ENCODE data around the gene ANKRD37. TPM values are rescaled to one million over a fixed set of nuclear protein-coding genes. Genes with fewer than 3 reads are reported as not detected.

The ANKRD37 gene
- total RNA-seq, 4 donors from 2014 or later, result 8.3 to 13.3 (median 11.7) TPM

- Histone ChIP-seq H3K36me3 (peaks cover 11 to 66% (median 48%) of the 10 kb centered on the region in 4 donors), H3K4me3 (no peak overlapping the region), H3K9me3 (no peaks in the 10 kb centered on the region), H3K27ac (replicated peaks in 1 of 4) (no peak overlapping the region), H3K27me3 (no peaks in the 10 kb centered on the region), H3K4me1 (no peaks in the 10 kb centered on the region)
- DNase-seq (ENCODE audit: extremely low spot score), result no peak
- TF ChIP-seq CTCF (IDR thresholded peaks at IDR 0.05), result no peak
- TF ChIP-seq EP300 (IDR thresholded peaks at IDR 0.05), result no peak
- no peak for TF ChIP-seq POLR2A (IDR thresholded peaks at IDR 0.05; ENCODE audit: low read depth)
- TF ChIP-seq POLR2AphosphoS5 (IDR thresholded peaks at IDR 0.05), result no peak
- 94% methylated on average over 2 of the region's 2 CpGs for WGBS
- intact Hi-C loops (cut with DNase I), result no loop called here
Observed at GRCh38 chr4:185352741-185353140, 43.9 kb upstream of the ANKRD37 start.

- Histone ChIP-seq H3K9me3 (no peaks in the 10 kb centered on the region), H3K36me3 (peaks cover 4 to 60% (median 31%) of the 10 kb centered on the region in 4 donors), H3K4me1 (no peaks in the 10 kb centered on the region), H3K27me3 (no peaks in the 10 kb centered on the region), H3K4me3 (no peak overlapping the region), H3K27ac (replicated peaks in 1 of 4) (no peak overlapping the region)
- intact Hi-C loops (cut with DNase I), result no loop called here
- 89% methylated on average over 5 of the region's 5 CpGs for WGBS
- no peak for DNase-seq (ENCODE audit: extremely low spot score)
- TF ChIP-seq CTCF (IDR thresholded peaks at IDR 0.05) (no peak), POLR2AphosphoS5 (IDR thresholded peaks at IDR 0.05) (no peak), POLR2A (IDR thresholded peaks at IDR 0.05; ENCODE audit: low read depth) (no peak), EP300 (IDR thresholded peaks at IDR 0.05) (no peak)
Observed at GRCh38 chr4:185357211-185357610, 39.4 kb upstream of the ANKRD37 start.

- Histone ChIP-seq H3K36me3 (peaks cover 4 to 58% (median 26%) of the 10 kb centered on the region in 4 donors), H3K27ac (replicated peaks in 1 of 4) (no peak overlapping the region), H3K4me3 (no peak overlapping the region), H3K27me3 (no peaks in the 10 kb centered on the region), H3K9me3 (no peaks in the 10 kb centered on the region), H3K4me1 (no peaks in the 10 kb centered on the region)
- WGBS, result 88% methylated on average over 7 of the region's 7 CpGs
- intact Hi-C loops (cut with DNase I), result no loop called here
- TF ChIP-seq POLR2AphosphoS5 (IDR thresholded peaks at IDR 0.05) (no peak), POLR2A (IDR thresholded peaks at IDR 0.05; ENCODE audit: low read depth) (no peak), CTCF (IDR thresholded peaks at IDR 0.05) (no peak), EP300 (IDR thresholded peaks at IDR 0.05) (no peak)
- no peak for DNase-seq (ENCODE audit: extremely low spot score)
Observed at GRCh38 chr4:185357733-185358440, 38.8 kb upstream of the ANKRD37 start.

GRCh38 chr4:185358514-185358913 is 38.1 kb upstream of the ANKRD37 start:
- no peaks in the 10 kb centered on the region for H3K9me3 ChIP-seq
- H3K4me1 ChIP-seq, result peaks cover 0 to 4% (median 0%) of the 10 kb centered on the region in 4 donors
- H3K36me3 ChIP-seq, result peaks cover 2 to 55% (median 25%) of the 10 kb centered on the region in 4 donors
- no peak overlapping the region for H3K4me3 ChIP-seq
- no peaks in the 10 kb centered on the region for H3K27me3 ChIP-seq
- DNase-seq (ENCODE audit: extremely low spot score), result no peak
- H3K27ac ChIP-seq (replicated peaks in 1 of 4), result no peak overlapping the region
- WGBS, result 77% methylated on average over 4 of the region's 4 CpGs
- TF ChIP-seq POLR2AphosphoS5 (IDR thresholded peaks at IDR 0.05) (no peak), EP300 (IDR thresholded peaks at IDR 0.05) (no peak), CTCF (IDR thresholded peaks at IDR 0.05) (no peak), POLR2A (IDR thresholded peaks at IDR 0.05; ENCODE audit: low read depth) (no peak)
- intact Hi-C loops (cut with DNase I), result no loop called here

Data from esophagus muscularis mucosa (tissue), 4 donors.